Measurements from ENCODE around the gene MRPS6.

The MRPS6 gene

DNA sequence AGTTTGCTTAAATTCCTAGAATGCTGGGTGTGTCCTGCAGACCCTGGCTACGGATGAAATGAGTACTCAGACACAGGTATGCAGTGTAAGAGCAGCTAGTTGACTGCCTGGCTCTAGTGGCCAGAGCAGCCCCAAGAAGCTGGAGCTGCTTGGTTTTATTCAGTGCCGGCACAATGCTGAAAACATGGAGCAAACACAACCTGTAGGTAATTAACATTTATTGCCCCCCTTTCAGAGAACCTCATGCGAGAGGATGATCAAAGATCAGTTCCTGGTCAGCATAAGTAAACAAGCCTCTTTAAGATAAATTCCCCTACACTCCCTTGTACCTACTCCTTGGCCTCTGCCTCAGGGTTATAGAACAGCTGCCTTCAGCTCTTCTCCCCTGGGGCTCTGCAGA lies 43.2 kb downstream of the MRPS6 start:
- Histone ChIP-seq H3K9me3 (ENCODE audit: insufficient read depth, low read length) (no peaks in the 10 kb centered on the region), H4K20me1 (ENCODE audit: insufficient read depth, low read length) (no peaks in the 10 kb centered on the region), H2AFZ (ENCODE audit: low read depth, low read length) (no peak overlapping the region), H3K4me3 (ENCODE audit: low read length) (no peak overlapping the region), H3K36me3 (replicated peaks; ENCODE audit: low read depth, low read length) (no peaks in the 10 kb centered on the region), H3K27me3 (ENCODE audit: low read depth, low read length) (no peaks in the 10 kb centered on the region), H3K27ac (ENCODE audit: low read length) (no peak overlapping the region), H3K4me2 (ENCODE audit: low read length) (no peak overlapping the region), H3K4me1 (ENCODE audit: low read length) (no peaks in the 10 kb centered on the region), H3K9ac (ENCODE audit: low read length) (no peak overlapping the region), H3K79me2 (ENCODE audit: low read length) (peaks cover 8% of the 10 kb centered on the region; the same call in 1 of the 2 replicates)
- TF ChIP-seq, protein P1, sequence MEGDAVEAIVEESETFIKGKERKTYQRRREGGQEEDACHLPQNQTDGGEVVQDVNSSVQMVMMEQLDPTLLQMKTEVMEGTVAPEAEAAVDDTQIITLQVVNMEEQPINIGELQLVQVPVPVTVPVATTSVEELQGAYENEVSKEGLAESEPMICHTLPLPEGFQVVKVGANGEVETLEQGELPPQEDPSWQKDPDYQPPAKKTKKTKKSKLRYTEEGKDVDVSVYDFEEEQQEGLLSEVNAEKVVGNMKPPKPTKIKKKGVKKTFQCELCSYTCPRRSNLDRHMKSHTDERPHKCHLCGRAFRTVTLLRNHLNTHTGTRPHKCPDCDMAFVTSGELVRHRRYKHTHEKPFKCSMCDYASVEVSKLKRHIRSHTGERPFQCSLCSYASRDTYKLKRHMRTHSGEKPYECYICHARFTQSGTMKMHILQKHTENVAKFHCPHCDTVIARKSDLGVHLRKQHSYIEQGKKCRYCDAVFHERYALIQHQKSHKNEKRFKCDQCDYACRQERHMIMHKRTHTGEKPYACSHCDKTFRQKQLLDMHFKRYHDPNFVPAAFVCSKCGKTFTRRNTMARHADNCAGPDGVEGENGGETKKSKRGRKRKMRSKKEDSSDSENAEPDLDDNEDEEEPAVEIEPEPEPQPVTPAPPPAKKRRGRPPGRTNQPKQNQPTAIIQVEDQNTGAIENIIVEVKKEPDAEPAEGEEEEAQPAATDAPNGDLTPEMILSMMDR (IDR thresholded peaks at IDR 0.05; ENCODE audit: low read depth, low read length): no peak
- TF ChIP-seq EZH2phosphoT487 (IDR thresholded peaks at IDR 0.05; ENCODE audit: low read depth): no peak

DNA sequence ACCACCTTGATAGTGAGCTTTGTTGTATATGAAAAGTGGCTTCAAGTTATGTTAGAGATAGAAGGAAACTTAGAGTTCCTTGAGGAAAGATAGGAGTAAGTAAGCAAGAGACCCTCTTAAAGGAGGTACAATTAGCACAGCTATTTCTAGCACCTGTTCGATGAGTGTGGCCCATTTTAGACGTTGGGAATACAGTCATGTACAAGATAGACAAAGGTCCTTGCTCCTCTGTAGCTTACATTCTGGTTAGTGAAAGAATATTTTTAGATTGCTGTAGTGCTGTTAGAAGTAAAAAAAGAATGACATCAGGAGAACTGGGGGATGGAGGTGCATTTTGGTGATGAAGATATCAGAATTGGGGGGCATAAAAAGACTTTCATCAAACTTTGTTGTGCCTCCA lies 47.5 kb downstream of the MRPS6 start:
- Histone ChIP-seq H3K9me3 (ENCODE audit: insufficient read depth, low read length) (no peaks in the 10 kb centered on the region), H3K4me1 (ENCODE audit: low read length) (no peaks in the 10 kb centered on the region), H3K79me2 (ENCODE audit: low read length) (peaks cover 13% of the 10 kb centered on the region; the same call in 1 of the 2 replicates), H3K27me3 (ENCODE audit: low read depth, low read length) (no peaks in the 10 kb centered on the region), H4K20me1 (ENCODE audit: insufficient read depth, low read length) (no peaks in the 10 kb centered on the region), H3K36me3 (replicated peaks; ENCODE audit: low read depth, low read length) (peaks cover 4% of the 10 kb centered on the region), H3K27ac (ENCODE audit: low read length) (no peak overlapping the region), H3K4me2 (ENCODE audit: low read length) (no peak overlapping the region), H3K9ac (ENCODE audit: low read length) (no peak overlapping the region), H2AFZ (ENCODE audit: low read depth, low read length) (no peak overlapping the region), H3K4me3 (ENCODE audit: low read length) (no peak overlapping the region)
- TF ChIP-seq EZH2phosphoT487 (IDR thresholded peaks at IDR 0.05; ENCODE audit: low read depth): no peak
- TF ChIP-seq, protein P1 (IDR thresholded peaks at IDR 0.05; ENCODE audit: low read depth, low read length): no peak

DNA sequence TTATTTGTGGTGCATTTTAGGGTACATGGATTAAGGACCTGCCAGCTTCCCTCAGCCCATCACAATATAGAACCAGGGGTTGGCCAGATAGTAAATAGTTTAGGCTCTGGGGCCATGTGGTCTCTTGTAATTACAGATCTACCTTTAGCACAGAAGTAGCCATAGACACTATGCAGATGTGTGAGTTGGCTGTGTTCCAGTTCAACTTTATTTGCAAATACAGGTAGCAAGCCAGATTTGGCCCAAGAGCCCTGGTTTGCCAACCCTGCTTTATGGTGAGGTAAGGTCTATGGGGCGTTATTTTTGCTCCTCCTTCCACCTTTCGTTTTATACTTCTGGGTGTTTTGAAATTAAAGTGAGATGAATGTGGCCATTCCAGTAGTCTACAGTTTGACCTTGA lies 48.7 kb downstream of the MRPS6 start:
- no peaks in the 10 kb centered on the region for H3K27me3 ChIP-seq (ENCODE audit: low read depth, low read length)

DNA sequence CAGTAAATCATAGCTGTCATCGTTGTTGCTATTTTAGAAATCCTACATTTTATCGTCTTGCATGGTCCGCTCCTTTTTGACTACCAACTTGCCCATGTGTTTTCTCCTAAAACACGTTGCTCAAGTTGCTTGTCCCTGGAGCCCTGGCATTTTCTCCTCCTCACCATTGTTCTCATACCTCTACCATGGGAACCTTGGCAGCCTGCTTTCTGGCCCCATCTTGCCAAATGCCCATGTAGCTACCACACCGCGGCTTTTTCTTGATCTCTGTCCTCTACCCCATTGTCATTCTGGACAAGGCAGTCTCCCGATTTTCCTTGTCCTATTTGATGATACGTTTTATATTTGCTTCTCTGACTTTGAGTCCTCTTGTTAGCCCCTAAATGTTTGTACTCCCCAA lies 50.2 kb downstream of the MRPS6 start:
- H3K79me2 ChIP-seq (ENCODE audit: low read length): peaks cover 15% of the 10 kb centered on the region; the same call in 1 of the 2 replicates
- peaks cover 10% of the 10 kb centered on the region for H3K36me3 ChIP-seq (replicated peaks; ENCODE audit: low read depth, low read length)
- H3K4me2 ChIP-seq (ENCODE audit: low read length): no peak overlapping the region
- no peaks in the 10 kb centered on the region for H4K20me1 ChIP-seq (ENCODE audit: insufficient read depth, low read length)
- no peak overlapping the region for H3K4me3 ChIP-seq (ENCODE audit: low read length)
- H3K4me1 ChIP-seq (ENCODE audit: low read length): no peaks in the 10 kb centered on the region
- TF ChIP-seq, protein P1 (IDR thresholded peaks at IDR 0.05; ENCODE audit: low read depth, low read length): no peak
- no peak overlapping the region for H3K9ac ChIP-seq (ENCODE audit: low read length)
- H3K27ac ChIP-seq (ENCODE audit: low read length): no peak overlapping the region
- H3K9me3 ChIP-seq (ENCODE audit: insufficient read depth, low read length): no peaks in the 10 kb centered on the region
- H3K27me3 ChIP-seq (ENCODE audit: low read depth, low read length): no peaks in the 10 kb centered on the region
- H2AFZ ChIP-seq (ENCODE audit: low read depth, low read length): no peak overlapping the region

More for the DNA sequence above, 48.7 kb downstream of the MRPS6 start:
- no peak overlapping the region for H3K4me2 ChIP-seq (ENCODE audit: low read length)
- H3K79me2 ChIP-seq (ENCODE audit: low read length): peaks cover 13% of the 10 kb centered on the region; the same call in 1 of the 2 replicates
- no peaks in the 10 kb centered on the region for H4K20me1 ChIP-seq (ENCODE audit: insufficient read depth, low read length)
- TF ChIP-seq EZH2phosphoT487 (IDR thresholded peaks at IDR 0.05; ENCODE audit: low read depth): no peak
- TF ChIP-seq, protein P1 (IDR thresholded peaks at IDR 0.05; ENCODE audit: low read depth, low read length): no peak
- H2AFZ ChIP-seq (ENCODE audit: low read depth, low read length): no peak overlapping the region
- H3K9ac ChIP-seq (ENCODE audit: low read length): no peak overlapping the region
- no peaks in the 10 kb centered on the region for H3K9me3 ChIP-seq (ENCODE audit: insufficient read depth, low read length)
- H3K4me3 ChIP-seq (ENCODE audit: low read length): no peak overlapping the region
- no peaks in the 10 kb centered on the region for H3K4me1 ChIP-seq (ENCODE audit: low read length)
- peaks cover 10% of the 10 kb centered on the region for H3K36me3 ChIP-seq (replicated peaks; ENCODE audit: low read depth, low read length)
- no peak overlapping the region for H3K27ac ChIP-seq (ENCODE audit: low read length)
